GM21786 (cell line): ENCODE data around the gene SPEG.
"Not testable (repeated sequence)": the region's sequence is repeated elsewhere in the genome, so short reads cannot be mapped to it uniquely, and the experiment has no call there.

Source experiments
- ATAC-seq: cut with Tn5 transposase; IDR thresholded peaks from one replicate; pipeline ENCODE4 v1.9.1; 2021; ENCODE audit not compliant: unreplicated experiment

The SPEG gene

DNA sequence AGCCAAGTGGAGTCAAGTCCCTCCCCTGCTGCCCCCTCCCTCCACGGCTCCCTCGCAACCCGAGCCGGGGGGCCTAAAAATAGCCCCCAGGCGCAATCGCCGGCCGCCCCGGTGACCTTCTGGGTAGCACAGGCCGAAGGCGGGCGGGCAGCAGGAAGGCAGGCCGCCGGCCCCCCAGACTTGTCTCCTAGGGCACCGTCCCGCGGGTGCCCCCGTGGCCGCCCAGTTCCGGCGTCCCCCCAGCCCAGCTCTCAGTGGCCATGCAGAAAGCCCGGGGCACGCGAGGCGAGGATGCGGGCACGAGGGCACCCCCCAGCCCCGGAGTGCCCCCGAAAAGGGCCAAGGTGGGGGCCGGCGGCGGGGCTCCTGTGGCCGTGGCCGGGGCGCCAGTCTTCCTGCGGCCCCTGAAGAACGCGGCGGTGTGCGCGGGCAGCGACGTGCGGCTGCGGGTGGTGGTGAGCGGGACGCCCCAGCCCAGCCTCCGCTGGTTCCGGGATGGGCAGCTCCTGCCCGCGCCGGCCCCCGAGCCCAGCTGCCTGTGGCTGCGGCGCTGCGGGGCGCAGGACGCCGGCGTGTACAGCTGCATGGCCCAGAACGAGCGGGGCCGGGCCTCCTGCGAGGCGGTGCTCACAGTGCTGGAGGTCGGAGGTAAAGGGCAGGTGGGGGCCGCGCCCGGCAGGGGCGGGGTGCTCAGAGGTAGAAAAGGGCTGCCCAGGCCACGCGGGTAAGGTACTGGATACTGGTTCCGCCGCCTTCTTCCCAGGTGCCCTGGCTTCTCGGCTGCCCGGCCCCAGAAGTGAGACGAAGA is at the start of gene SPEG:
Gene SPEG, plus strand, starts transcription at position 126 of the 808 bp plus-strand sequence. Its CDS starts 135 bp downstream, at position 261.
- ATAC-seq: no peak

DNA sequence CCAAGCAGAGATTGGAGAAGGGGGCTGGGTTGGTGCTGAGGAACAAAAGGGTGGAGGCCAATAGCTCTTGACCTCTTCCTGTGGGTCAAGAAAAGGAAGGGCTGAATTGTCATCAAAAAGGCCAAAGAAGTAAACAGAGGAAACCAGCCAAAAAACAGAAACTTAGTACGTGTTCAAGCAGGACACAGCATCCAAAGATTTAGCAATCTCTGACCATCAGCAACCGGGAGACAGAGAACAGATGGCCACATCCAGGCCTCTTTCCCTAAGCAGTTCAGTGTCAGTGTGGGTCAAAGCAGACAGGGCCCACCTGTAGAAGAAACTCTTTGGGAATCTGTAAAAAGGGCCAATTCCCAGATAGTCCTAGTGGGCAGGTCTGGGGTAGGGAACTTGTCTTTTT is 49.8 kb upstream of the SPEG start:
- no peak for ATAC-seq

DNA sequence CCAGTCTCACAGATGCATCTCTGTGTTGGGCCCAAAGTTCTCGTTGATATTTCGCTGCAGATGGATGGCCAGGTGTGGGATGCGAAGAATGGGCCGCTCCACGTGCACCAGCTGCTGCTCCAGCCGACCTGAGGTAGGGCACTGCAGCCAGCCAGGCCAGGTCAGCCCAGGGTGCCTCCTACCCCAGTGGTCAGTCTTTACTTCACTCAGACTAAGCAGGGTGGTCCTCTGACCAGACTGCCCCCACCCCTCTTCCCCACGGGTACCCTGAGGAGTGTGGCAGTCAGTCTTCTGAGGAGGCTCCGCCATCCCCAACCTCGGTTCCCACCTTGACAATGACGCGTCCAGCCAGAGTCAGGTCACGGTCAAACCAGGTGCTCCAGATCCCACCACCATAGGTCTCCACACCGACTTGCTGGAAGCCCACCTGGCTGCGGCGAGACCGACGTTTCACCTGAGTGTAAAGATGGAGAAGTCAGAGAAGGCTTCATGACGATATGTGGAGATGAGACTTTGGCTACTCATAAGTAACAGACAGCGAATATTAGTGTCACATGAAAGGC is 48.6 kb upstream of the SPEG start:
- ATAC-seq: no peak

DNA sequence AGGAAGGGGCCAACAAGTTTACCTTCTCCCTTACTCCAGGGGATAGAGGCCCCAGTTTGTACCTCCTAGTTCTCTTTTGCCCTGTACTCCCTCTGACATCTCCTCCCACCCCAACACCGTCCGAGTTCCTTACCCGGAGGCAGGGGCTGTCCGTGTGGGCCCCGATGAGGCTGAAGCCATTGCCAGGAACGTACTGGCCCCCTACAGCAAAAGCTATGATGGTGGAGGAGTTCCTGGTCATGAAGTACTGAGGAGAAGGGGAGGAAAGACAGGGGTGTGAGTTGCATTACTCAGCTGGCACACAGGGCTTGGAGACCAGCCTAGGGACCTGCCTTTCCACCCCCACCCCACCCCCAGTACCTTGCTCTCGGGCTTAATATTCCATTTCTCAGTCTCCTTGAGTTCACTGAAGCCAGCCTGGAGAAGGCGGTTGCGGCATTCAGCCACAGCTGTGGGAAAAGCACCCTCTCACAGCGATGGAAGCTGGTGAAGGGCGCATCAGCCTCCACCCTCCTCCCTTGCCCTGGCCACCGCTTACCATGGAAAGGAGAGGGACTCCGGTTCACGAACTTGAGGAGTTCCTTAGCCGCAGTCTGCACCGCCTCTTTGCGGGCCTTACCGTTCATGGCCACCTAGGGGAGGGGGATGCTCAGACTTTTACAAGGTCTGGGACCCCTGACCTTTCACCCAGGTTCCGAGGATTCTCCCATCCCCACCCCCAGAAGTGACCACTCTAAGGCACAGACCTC is 47.9 kb upstream of the SPEG start:
- no peak for ATAC-seq

DNA sequence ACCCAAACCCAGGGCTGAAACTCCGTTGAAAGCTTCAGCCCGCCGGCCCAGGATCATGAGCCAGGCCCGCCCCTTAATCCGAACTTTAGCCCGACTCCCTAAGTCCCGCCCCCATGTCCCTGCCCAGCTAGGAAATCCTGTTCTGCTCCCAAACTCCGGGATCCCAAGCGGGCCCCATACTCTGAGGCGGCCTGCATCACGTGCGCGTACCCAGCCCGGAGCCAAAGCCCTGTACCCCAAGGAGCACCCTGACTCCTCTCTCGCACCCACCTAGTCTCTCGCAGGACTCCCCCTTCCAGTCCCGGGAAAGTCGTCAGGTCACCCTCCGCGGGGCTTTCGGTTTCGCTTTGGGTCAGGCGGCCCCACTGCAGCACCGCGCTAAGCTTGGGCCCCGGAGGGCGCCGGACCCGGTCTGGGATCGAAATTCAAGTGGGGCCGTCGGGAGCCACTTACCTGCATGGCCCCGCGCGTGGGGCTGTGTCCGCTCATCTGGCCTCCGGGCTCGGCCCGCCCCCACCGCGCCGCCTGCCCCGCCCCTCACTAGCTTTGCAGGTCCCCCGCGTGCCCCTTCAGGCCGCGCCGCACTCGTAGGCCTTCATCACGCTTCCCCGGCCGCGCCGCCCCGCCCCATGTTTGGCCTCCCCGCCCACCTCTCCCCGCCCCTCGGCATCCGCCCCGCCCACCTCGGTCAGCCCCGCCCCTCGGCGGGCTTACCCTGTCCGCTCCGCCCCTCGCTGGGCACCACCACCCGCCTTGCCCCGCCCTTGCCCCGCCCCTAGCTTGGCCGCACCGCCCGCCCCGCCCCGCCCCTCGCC is 47.1 kb upstream of the SPEG start, which contains the start of gene DNPEP:
Gene DNPEP, minus strand, starts transcription at position 607 of the 815 bp plus-strand sequence. Its CDS starts 118 bp downstream, at position 489.
- ATAC-seq: peak; percentile 64

DNA sequence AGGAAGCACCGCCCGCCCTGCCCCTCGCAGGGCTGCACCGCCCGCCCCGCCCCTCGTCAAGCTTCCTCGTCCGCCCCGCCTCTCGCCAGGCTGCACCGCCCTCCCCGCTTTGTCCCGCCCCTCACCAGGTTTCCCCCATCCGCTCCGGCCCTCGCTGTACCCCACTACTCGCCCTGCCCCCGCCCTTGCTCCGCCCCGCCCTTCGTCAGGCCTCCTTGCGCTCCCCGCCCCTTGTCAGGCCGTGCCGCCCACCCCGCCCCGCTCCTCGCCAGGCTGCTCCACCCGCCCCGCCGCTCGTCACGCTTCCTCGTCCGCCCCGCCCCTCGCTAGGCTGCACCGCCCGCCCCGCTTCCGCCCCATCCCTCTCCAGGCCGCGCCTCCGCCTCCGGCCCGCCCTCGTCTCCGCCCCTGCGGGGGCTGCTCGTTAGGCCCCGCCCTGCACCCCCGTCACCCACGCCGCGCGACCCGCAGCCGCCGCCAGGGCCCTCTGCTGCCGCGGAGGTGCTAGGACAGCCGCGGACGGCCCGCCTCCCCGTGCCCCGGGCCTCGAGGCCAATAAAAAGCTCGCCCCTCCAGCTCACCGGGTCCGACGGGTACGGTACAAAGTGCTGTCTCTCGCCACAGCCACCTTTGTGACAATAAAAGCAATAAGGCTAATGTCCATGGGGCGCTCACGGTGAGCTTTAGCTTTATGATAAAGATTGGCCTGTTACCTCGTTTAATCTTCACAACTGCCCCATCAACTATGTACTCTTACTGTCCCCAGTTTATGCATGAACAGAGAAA is 46.3 kb upstream of the SPEG start:
- ATAC-seq: peak; percentile 77

DNA sequence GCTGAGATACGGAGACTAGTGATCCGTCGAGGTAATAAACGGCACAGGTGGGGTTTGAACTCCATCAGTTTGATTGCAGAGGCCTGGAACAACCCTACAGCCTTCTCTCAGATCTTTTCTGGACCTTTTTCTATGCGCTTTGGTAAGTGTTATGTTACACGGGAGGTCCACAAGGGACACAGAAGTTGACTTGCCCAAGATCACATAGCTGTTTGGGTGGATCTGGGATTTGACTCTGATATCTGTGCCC is 45.8 kb upstream of the SPEG start:
- no peak for ATAC-seq

DNA sequence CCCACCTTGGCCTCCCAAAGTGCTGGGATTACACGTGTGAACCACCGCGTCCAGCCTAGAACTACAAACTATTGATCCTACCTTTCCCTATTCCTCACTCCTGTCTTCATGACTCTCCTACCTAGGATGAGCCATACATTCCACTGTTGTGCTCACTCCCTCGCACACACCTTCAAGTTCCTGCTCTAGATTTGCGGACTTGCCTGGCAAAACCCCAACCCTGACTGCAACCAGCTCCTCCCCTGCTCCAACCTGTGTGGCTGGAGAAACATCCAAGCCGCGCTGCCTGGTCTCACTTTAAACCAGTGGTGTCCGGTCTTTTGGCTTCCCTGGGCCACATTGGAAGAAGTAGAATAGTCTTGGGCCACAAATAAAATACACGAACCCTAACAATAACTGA is 41.9 kb upstream of the SPEG start:
- ATAC-seq: no peak

DNA sequence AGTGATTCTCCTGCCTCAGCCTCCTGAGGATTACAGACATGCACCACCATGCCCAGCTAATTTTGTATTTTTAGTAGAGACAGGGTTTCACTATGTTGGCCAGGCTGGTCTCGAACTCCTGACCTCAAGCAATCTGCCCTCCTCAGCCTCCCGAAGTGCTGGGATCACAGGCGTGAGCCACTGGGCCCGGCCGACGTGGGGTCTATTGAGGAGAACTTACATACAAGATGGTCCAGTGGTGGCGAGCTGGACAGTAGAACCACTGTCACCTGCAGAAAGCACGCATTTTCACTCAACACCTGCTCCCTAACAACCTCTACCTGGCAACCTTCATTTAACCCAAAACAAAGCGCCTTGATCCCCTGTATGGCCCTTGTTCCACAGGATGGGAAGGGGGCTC is 39.6 kb upstream of the SPEG start:
- not testable (repeated sequence) for ATAC-seq

DNA sequence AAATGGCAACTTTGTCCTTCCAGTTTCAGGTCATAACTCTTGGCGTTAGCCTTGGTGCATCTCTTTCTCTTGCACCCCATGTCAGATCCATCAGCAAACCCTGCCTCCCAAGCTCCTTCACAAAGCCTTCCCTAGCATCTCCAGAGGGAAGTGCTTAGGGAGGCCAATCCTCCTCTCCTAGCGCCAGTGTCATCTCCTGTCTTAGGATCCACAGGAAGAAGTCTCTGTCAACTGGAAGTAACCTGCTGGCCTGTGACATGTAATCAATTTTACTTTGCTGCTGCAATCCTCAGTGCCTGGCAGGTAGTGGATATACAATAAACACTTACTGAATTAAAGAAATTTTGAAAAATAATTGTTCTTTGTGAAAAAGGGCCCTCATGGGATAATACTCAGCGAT is 39.0 kb upstream of the SPEG start:
- no peak for ATAC-seq

DNA sequence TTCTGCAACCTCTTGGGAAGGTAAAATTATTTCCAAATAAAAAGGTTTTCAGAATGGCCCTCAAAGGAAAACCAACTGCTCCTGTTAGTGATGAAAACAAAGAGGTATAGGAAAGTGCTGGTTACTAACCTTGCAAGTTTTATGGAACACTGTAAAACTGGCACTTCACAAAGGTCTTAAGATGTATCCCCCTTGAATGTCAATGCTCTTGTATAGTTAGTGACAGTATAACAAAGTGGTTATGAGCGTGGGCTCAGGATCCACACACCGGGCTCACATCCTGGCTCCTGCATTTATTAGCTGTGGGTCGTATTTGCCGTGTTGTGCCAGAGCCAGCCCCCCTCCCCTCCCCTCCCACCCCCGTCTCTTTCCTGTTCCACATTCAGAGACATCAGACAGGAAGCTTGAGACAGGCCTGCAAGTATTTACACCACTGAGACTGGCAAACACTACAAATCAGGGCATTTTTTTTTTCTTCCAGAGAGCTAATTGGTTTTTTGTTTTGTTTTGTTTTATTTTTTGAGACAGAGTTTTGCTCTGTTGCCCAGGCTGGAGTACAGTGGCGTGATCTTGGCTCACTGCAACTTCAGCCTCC is 37.7 kb upstream of the SPEG start:
- no peak for ATAC-seq

DNA sequence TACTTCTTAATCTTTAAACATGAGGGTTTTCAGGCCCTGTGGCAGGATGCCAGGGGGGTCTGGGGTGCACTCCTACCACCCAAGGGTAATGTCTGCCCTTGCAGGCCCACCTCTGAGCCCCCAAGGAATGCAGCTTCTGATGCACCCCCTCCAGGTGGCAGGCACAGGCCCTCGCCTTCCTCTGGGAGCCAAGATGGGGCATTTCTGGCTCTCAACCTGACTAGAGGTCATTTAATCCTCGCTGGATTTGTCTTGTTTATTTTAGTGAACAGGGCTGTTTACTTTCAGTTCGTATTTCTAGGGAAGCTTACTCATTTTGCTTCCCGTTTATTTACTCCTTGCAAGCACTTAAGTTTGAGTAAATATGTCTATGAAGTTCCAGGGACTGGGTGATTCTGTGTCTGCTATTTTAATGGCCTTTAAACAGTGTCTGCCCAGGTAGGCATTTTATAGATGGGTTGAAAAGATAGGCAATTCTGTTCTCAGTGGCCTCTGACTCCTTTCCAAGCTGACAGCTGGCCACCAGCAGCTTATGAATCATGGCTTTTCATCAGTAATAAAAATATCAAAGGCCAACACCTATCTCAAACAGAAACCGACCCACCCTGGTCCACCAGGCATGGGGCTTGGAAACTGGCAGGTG is 35.8 kb upstream of the SPEG start:
- no peak for ATAC-seq

DNA sequence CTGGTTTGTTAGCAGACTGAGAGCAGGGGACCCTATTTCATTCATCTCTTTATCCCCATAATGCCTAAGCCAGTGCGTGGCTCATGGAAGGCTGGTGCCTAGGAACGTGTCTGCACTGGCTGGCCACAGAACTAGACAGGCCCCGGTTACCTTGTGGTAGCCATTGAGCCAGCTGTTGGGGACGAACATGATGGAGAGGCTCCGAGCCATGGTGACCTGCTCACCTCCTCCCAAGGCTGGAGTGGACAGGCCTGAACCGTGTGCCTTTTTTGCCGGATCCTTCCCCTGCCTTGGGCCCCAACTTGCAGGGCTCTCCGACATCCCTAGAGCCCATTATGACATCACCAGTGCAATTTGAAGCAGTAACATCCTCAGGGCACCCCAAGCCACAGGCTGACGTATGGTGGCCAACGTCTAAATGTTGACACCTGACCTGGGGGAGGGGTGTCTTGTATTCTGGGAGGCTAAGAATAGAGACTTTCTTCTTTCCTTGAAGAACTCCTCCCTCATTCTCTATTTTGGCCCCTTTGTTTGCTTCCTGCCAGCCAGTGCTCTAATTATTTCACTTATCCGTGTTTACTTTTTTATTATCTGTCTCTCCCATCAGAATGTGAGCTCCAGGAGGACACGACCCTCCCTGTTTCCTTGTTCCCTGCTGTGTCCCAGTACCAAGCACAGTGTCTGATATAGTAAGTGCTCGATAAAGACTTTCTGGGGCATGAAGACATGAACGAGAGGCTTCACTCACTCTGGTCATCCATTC is 34.7 kb upstream of the SPEG start:
- no peak for ATAC-seq

DNA sequence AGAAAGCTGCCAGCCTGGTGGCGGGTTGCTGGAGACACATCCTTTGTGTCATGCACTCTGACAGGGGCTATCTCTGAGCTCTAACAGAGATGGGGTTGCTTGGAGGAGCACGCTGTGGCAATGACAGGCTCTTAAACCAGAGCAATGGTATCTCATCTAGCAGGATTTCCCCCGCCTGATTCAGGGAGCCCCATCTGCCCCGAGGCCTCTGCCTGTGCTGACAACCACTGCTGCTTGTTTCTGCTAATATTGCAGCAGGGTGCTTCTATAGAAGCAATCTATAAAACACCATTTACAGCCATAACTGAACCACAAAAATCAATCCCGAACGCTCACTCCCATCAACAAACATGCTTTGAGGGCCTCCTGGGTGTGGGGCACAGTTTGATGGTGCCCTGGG is 34.1 kb upstream of the SPEG start:
- no peak for ATAC-seq

DNA sequence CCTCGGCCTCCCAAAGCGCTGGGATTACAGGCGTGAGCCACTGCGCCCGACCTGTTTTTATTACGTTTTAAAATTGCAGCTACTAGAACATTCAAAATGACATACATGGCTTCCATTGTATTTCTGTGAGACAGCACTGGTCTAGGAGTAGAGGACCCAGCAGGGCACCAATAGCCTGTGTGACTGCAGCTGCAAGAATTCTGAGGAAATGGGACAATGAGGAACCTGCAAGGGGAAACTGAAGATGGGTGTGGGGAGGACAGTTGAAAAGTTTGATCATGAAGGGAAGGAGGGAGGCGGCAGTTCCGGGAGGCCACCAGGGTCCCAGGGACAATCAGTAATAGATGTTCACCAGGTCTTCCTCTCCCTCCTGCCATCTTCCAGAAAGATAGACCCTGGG is 33.0 kb upstream of the SPEG start:
- no peak for ATAC-seq

DNA sequence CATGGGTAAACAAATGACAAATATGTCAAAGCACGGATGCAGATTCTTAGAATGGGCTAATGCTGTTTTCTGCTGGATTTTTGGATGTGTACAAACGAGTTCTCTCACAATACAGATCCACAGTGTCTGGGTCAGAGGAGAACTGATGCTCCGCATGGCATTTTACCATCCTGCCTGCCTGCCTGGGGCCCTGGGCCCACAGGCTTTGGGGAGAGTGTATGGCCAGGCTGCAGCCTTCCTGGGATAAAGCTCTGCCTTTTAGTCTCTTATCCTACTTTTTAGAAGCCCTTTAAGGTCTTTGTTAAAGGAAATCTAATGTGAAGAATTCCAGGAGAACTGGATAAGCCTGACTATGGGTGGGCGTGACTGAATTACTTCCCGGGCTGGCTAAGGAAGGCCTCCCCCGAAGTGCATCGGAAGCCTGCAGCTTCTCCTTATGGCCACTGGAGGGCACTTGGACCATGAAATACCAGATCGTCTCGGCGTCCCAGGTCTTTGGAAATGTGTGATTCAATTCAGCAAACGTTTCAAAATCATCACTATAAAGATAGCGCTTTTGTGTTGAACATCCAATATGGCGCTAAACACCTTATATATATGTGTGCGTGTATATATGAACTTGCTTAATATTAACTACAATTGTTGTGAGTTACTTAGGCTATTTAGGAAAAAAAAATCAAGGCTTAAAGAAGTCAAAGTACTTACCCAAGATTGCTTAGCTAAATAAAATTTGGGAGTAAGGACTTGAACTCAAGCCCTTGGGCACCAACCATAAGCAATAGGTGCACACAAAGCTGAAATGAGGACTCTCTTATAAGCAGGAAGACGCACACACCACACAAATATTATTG is 31.8 kb upstream of the SPEG start:
- peak; percentile 87 for ATAC-seq

DNA sequence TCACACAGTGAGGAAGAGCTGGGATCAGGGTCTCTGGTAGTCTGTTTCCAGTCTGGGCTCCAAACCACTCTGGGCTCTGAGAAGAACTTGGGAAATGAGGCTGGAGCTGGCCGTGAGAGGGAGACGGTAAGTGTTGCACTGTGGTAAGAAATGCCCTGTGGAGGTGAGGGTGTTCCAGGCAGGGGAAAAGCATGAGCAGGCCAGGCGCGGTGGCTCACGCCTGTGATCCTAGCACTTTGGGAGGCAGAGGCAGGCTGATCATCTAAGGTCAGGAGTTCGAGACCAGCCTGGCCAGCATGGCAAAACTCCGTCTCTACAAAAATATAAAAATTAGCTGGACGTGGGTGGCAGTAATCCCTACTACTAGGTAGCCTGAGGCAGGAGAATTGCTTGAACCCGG is 30.8 kb upstream of the SPEG start:
- ATAC-seq: no peak

DNA sequence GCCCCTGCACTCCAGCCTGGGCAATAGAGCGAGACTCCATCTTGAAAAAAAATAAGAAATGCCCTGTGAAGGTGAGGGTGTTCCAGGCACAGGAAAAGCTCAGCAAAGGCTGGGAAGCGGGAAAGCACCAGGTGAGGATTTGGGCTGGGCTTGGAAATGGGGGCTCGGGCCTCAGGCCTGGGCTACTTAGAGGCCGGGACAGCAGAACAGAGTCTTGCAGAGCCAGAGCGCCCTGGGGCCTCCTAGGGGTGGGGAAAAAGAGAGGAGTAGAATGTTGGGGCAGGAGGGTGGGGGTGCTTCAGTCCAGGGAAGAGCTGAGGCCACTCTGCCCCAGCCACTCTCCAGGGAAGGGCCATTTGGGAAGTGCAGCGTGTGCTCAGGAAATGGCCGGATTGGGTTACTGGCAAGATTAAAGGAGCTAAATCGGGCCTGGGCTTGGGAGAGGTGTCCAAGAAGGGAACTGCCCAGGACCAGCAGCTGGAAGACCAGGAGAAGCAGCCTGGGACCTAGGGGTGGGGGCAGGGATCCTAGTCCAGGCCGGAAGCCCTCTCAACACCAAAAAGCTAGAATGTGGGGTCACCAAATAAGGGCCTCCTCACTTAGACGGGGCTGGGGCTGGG is 30.2 kb upstream of the SPEG start:
- no peak for ATAC-seq
